ENCODE data around the gene RAD18. TPM values are rescaled to one million over a fixed set of nuclear protein-coding genes. Genes with fewer than 3 reads are reported as not detected.

RAD18 gene
- total and polyA plus RNA-seq, 2 donors (not counting 1 experiment from before 2014, with no cell fraction given) = 4.8 to 21.3 TPM

DNA sequence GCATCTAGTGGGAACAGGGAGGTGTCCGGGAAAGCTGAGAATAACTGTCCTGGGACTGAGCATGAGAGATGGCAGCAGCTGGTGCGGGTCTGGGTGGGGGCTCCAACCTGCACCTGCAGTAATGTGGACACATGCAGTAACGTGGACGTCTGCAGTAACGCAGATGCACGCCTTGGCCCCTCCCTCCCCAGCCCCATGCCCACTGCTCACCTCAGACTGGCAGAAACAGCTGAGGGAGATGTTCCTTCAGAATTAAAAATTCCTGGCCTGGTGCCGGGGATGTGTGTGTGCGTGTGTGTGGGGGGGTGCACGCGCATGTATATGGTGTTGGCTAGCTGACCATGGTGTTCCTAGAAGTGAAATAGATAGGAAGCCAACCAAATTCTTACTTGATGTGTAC lies 107.2 kb downstream of the RAD18 start:
- Histone ChIP-seq H3K9me3 (ENCODE audit: control extremely low read depth in 1 of 3, control insufficient read depth in 2 of 3, insufficient read depth in 1 of 3, low read length in 2 of 3) (no peaks in the 10 kb centered on the region), H3K4me3 (ENCODE audit: control extremely low read depth in 1 of 5, extremely low read depth in 1 of 5, insufficient read depth in 1 of 5, low read depth in 2 of 5, low read length in 4 of 5) (no peak overlapping the region), H3K79me2 (ENCODE audit: control insufficient read depth, insufficient read depth, low read length) (no peaks in the 10 kb centered on the region), H3K4me1 (ENCODE audit: control insufficient read depth in 2 of 2, insufficient read depth in 2 of 2, low read length in 2 of 2) (no peaks in the 10 kb centered on the region), H3K4me2 (replicated peaks; ENCODE audit: low read depth, low read length, poor library complexity, severe bottlenecking) (no peak overlapping the region), H3K27me3 (replicated peaks in 1 of 4; ENCODE audit: control extremely low read depth in 1 of 4, control insufficient read depth in 3 of 4, insufficient read depth in 4 of 4, low read length in 3 of 4) (no peaks in the 10 kb centered on the region), H3K36me3 (replicated peaks in 1 of 2; ENCODE audit: control extremely low read depth in 1 of 2, control insufficient read depth in 1 of 2, extremely low read depth in 1 of 2, insufficient read depth in 2 of 2, low read length in 1 of 2) (no peaks in the 10 kb centered on the region), H2AFZ (ENCODE audit: insufficient read depth, low read depth, low read length, poor library complexity, severe bottlenecking) (no peak overlapping the region), H4K20me1 (ENCODE audit: control insufficient read depth, insufficient read depth, low read length, poor library complexity, severe bottlenecking) (no peaks in the 10 kb centered on the region), H3K9ac (ENCODE audit: low read length) (no peak overlapping the region), H3K27ac (ENCODE audit: low read length in 2 of 2) (no peak overlapping the region)
- no peak for DNase-seq
- intact Hi-C loops (cut with micrococcal nuclease) = no loop called here
- Mint-ChIP-seq H3K27ac (no peak overlapping the region), H3K4me3 (no peak overlapping the region), H3K9me3 (ENCODE audit: insufficient read depth) (no peaks in the 10 kb centered on the region), H3K27me3 (no peaks in the 10 kb centered on the region), H3K4me1 (no peaks in the 10 kb centered on the region)
- CTCF ChIA-PET = no interaction called here
- WGBS (ENCODE audit: insufficient coverage) = 100% methylated on average over 7 of the region's 10 CpGs
- TF ChIP-seq, protein P1, sequence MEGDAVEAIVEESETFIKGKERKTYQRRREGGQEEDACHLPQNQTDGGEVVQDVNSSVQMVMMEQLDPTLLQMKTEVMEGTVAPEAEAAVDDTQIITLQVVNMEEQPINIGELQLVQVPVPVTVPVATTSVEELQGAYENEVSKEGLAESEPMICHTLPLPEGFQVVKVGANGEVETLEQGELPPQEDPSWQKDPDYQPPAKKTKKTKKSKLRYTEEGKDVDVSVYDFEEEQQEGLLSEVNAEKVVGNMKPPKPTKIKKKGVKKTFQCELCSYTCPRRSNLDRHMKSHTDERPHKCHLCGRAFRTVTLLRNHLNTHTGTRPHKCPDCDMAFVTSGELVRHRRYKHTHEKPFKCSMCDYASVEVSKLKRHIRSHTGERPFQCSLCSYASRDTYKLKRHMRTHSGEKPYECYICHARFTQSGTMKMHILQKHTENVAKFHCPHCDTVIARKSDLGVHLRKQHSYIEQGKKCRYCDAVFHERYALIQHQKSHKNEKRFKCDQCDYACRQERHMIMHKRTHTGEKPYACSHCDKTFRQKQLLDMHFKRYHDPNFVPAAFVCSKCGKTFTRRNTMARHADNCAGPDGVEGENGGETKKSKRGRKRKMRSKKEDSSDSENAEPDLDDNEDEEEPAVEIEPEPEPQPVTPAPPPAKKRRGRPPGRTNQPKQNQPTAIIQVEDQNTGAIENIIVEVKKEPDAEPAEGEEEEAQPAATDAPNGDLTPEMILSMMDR (IDR thresholded peaks at IDR 0.05) = no peak
- TF ChIP-seq EZH2 (IDR thresholded peaks at IDR 0.05; ENCODE audit: borderline replicate concordance, insufficient read depth, low read depth, low read length, poor library complexity, severe bottlenecking) = no peak
- POLR2A ChIA-PET = no interaction called here
- no peak for ATAC-seq (ENCODE audit: low read depth)

DNA sequence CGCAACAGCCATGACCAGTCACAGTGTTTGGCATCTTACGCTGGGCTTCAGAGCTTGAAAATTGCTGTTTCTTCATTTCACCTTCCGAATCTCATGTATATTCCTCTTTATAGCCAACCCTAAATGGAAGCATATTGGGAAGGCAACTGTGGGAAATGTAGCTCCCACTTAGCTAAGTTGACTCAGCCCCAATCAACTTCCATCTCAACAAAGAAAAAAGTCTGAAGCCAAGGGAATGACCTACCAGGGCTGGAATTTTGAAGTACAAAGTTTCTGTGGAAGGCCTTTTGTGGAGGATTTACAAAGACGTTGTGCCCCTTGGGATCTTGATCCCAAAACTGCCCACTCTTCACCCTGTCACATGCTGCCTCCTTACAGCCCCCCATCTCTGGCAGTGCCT lies 108.6 kb downstream of the RAD18 start:
- Histone ChIP-seq H2AFZ (ENCODE audit: insufficient read depth, low read depth, low read length, poor library complexity, severe bottlenecking) (no peak overlapping the region), H3K9ac (ENCODE audit: low read length) (no peak overlapping the region), H3K4me2 (replicated peaks; ENCODE audit: low read depth, low read length, poor library complexity, severe bottlenecking) (no peak overlapping the region), H3K9me3 (ENCODE audit: control extremely low read depth in 1 of 3, control insufficient read depth in 2 of 3, insufficient read depth in 1 of 3, low read length in 2 of 3) (no peaks in the 10 kb centered on the region), H4K20me1 (ENCODE audit: control insufficient read depth, insufficient read depth, low read length, poor library complexity, severe bottlenecking) (no peaks in the 10 kb centered on the region), H3K27me3 (replicated peaks in 1 of 4; ENCODE audit: control extremely low read depth in 1 of 4, control insufficient read depth in 3 of 4, insufficient read depth in 4 of 4, low read length in 3 of 4) (no peaks in the 10 kb centered on the region), H3K4me1 (ENCODE audit: control insufficient read depth in 2 of 2, insufficient read depth in 2 of 2, low read length in 2 of 2) (no peaks in the 10 kb centered on the region), H3K79me2 (ENCODE audit: control insufficient read depth, insufficient read depth, low read length) (no peaks in the 10 kb centered on the region), H3K36me3 (replicated peaks in 1 of 2; ENCODE audit: control extremely low read depth in 1 of 2, control insufficient read depth in 1 of 2, extremely low read depth in 1 of 2, insufficient read depth in 2 of 2, low read length in 1 of 2) (no peaks in the 10 kb centered on the region), H3K27ac (ENCODE audit: low read length in 2 of 2) (no peak overlapping the region), H3K4me3 (ENCODE audit: control extremely low read depth in 1 of 5, extremely low read depth in 1 of 5, insufficient read depth in 1 of 5, low read depth in 2 of 5, low read length in 4 of 5) (no peak overlapping the region)
- POLR2A ChIA-PET = no interaction called here
- Mint-ChIP-seq H3K27me3 (no peaks in the 10 kb centered on the region), H3K27ac (no peak overlapping the region), H3K4me1 (no peaks in the 10 kb centered on the region), H3K4me3 (no peak overlapping the region), H3K9me3 (ENCODE audit: insufficient read depth) (no peaks in the 10 kb centered on the region)
- 100% methylated on average over 1 of the region's 4 CpGs for WGBS (ENCODE audit: insufficient coverage)
- TF ChIP-seq EZH2 (IDR thresholded peaks at IDR 0.05; ENCODE audit: borderline replicate concordance, insufficient read depth, low read depth, low read length, poor library complexity, severe bottlenecking) = no peak
- TF ChIP-seq, protein P1 (IDR thresholded peaks at IDR 0.05) = no peak
- CTCF ChIA-PET = no interaction called here
- DNase-seq (no peak), ATAC-seq (ENCODE audit: low read depth) (no peak)
- intact Hi-C loops (cut with micrococcal nuclease) = no loop called here
